Bronchial epithelial cell (primary cell): Measurements from ENCODE around the gene HES6. TPM values are rescaled to one million over a fixed set of nuclear protein-coding genes. Genes with fewer than 3 reads are reported as not detected.
A peak's percentile ranks its signal among the peaks of the same experiment; 100 is the strongest.

Experiments
- DNase-seq: peaks from one replicate; pipeline ENCODE4 v3.0.0-alpha.2; 2010; ENCODE audit warnings: low read depth
- FAIRE-seq: peaks from 2 replicates; lab custom pipeline; 2011; peaks lifted over from hg19 to GRCh38; lab: Jason Lieb, UNC
- H3K27me3 ChIP-seq: 2 replicates; pipeline ENCODE4 v1.5.1; 2011; ENCODE audit warnings: low read length; ENCODE audit not compliant: control insufficient read depth, insufficient read depth
- H3K36me3 ChIP-seq: 2 replicates; pipeline ENCODE4 v1.5.1; 2011; ENCODE audit warnings: low read length; ENCODE audit not compliant: control insufficient read depth, insufficient read depth
- H3K4me3 ChIP-seq: 2 replicates; pipeline ENCODE4 v1.5.1; 2011; ENCODE audit warnings: mild to moderate bottlenecking, low read depth, low read length, control low read depth
- CTCF ChIP-seq: IDR thresholded peaks from 2 replicates; pipeline ENCODE4 v1.5.1; 2011; ENCODE audit warnings: mild to moderate bottlenecking, moderate library complexity, low read length, control low read depth, inconsistent platforms; ENCODE audit not compliant: insufficient read depth, severe bottlenecking
- total RNA-seq: library from RNA; depleted of rRNA; stranded (reverse); fragments of >200 nt; gene quantifications from 2 replicates; pipeline ENCODE4 v1.2.1, GENCODE V29; 2014

HES6 gene
- total RNA-seq, 1 donor from 2014 or later: 36.1 TPM

GRCh38 chr2:238250896-238251295, 11.1 kb upstream of the HES6 start:
- DNase-seq (no peak), FAIRE-seq (no peak)
- H3K4me3 ChIP-seq: no peak overlapping the region
- peaks cover 54% of the 10 kb centered on the region for H3K36me3 ChIP-seq
- no peaks in the 10 kb centered on the region for H3K27me3 ChIP-seq
- no peak for TF ChIP-seq CTCF

GRCh38 chr2:238247841-238248453, 8.1 kb upstream of the HES6 start:
- no peak for TF ChIP-seq CTCF
- FAIRE-seq: peak; percentile 36
- DNase-seq: no peak
- Histone ChIP-seq H3K27me3 (no peaks in the 10 kb centered on the region), H3K36me3 (peaks cover 38% of the 10 kb centered on the region), H3K4me3 (no peak overlapping the region)

- H3K27me3 ChIP-seq: no peaks in the 10 kb centered on the region
- H3K4me3 ChIP-seq: no peak overlapping the region
- H3K36me3 ChIP-seq: peaks cover 34% of the 10 kb centered on the region
- DNase-seq (no peak), FAIRE-seq (peak; percentile 89)
- no peak for TF ChIP-seq CTCF
Measured at GRCh38 chr2:238247002-238247822, 7.4 kb upstream of the HES6 start.

- DNase-seq (no peak), FAIRE-seq (no peak)
- peaks cover 3% of the 10 kb centered on the region for H3K27me3 ChIP-seq
- no peak overlapping the region for H3K4me3 ChIP-seq
- peaks cover 16% of the 10 kb centered on the region for H3K36me3 ChIP-seq
- TF ChIP-seq CTCF: no peak
Measured at GRCh38 chr2:238244151-238244550, 4.3 kb upstream of the HES6 start.

GRCh38 chr2:238243496-238244076, 3.7 kb upstream of the HES6 start:
- H3K4me3 ChIP-seq: no peak overlapping the region
- peaks cover 16% of the 10 kb centered on the region for H3K36me3 ChIP-seq
- no peak for TF ChIP-seq CTCF
- peaks cover 5% of the 10 kb centered on the region for H3K27me3 ChIP-seq
- FAIRE-seq: no peak
- DNase-seq: no peak
